ENCODE data around the gene ZSWIM5.

The ZSWIM5 gene

DNA sequence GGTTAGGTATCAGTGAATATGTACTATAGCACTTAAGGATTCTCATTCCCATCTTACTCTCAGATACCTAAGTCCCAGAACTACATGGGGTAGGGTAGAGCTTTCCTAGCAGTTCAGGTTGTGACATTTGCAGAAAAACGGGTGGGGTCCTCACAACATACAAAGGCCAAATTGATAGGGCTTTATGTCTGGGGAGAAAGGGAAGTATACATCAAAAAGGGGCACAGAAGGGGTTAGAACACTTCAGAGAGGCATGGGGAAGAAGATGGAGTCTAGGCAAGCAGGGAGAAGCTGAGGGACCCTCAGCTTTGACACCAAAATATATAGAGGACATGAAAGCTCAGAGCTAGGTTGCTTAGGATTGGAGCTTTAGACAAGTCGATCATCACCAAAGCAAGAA lies 190.7 kb downstream of the ZSWIM5 start:
- WGBS (ENCODE audit: extremely low coverage, insufficient coverage, low lambda C conversion rate): no CpG with 5 or more reads among the region's 2 CpGs
- DNase-seq: no peak

DNA sequence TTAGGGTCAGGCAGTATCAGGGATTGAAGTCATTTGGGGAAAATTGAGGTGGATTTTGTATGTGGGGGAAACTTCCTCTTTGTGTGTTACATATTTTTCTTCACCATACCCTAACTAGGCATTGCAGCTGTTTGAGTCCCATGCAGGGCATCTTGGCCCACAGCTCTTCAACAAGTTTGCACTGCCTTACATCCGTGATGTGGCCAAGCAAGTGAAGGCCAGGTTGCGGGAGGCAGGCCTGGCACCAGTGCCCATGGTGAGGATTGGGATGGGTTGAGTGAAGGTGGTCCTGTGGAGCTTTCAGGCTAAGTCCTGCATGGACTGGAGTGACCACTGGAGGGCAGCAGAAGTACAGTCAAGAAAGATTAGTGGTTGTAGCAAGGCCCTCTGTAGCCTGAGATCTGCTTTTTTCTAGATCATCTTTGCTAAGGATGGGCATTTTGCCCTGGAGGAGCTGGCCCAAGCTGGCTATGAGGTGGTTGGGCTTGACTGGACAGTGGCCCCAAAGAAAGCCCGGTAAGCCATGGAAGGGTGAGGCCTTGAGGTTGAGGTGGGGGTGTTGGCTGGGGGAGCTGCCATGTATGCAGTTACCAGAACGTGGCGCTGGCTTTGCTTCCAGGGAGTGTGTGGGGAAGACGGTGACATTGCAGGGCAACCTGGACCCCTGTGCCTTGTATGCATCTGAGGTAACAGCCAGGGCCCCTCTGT lies 191.9 kb downstream of the ZSWIM5 start:
- H3K23ac ChIP-seq (ENCODE audit: low read length): no peak overlapping the region
- H3K4me2 ChIP-seq (ENCODE audit: low read length): peak overlapping the region; percentile 7
- peak overlapping the region; percentile 40 for H3K9ac ChIP-seq (ENCODE audit: low read length)
- no peak overlapping the region for H2BK15ac ChIP-seq (replicated peaks; ENCODE audit: low read depth)
- H2BK120ac ChIP-seq (ENCODE audit: low read depth, low read length): no peak overlapping the region
- H3K79me1 ChIP-seq (ENCODE audit: low read length): peaks cover 15% of the 10 kb centered on the region
- no peaks in the 10 kb centered on the region for H3K27me3 ChIP-seq (ENCODE audit: insufficient read depth, low read length, poor library complexity)
- H3K27ac ChIP-seq (ENCODE audit: low read depth, low read length): no peak overlapping the region
- H3K4me1 ChIP-seq (ENCODE audit: control insufficient read depth, low read depth, low read length): peaks cover 7% of the 10 kb centered on the region
- peaks cover 8% of the 10 kb centered on the region for H3K79me2 ChIP-seq (ENCODE audit: control insufficient read depth, insufficient read depth, low read length)
- peak; percentile 89 for DNase-seq
- no peak overlapping the region for H4K5ac ChIP-seq (ENCODE audit: low read length)
- no peak overlapping the region for H3K4ac ChIP-seq (ENCODE audit: low read depth, low read length)
- no peak overlapping the region for H3K18ac ChIP-seq (ENCODE audit: low read length)
- no peak overlapping the region for H3K4me3 ChIP-seq (ENCODE audit: low read length)
- no peak overlapping the region for H2AK5ac ChIP-seq (ENCODE audit: low read length)
- no peak overlapping the region for H2BK5ac ChIP-seq (ENCODE audit: low read length)
- WGBS (ENCODE audit: extremely low coverage, insufficient coverage, low lambda C conversion rate): no CpG with 5 or more reads among the region's 6 CpGs
- H3K56ac ChIP-seq (ENCODE audit: low read length): peak overlapping the region; percentile 59
- H3K36me3 ChIP-seq (ENCODE audit: control insufficient read depth, insufficient read depth, low read length): peaks cover 3% of the 10 kb centered on the region
- H4K8ac ChIP-seq (ENCODE audit: low read depth, low read length): no peak overlapping the region

More for the DNA sequence above, 190.7 kb downstream of the ZSWIM5 start:
- Histone ChIP-seq H3K23ac (ENCODE audit: low read length) (no peak overlapping the region), H2BK120ac (ENCODE audit: low read depth, low read length) (no peak overlapping the region), H3K56ac (ENCODE audit: low read length) (no peak overlapping the region), H3K18ac (ENCODE audit: low read length) (no peak overlapping the region), H3K4me1 (ENCODE audit: control insufficient read depth, low read depth, low read length) (peaks cover 7% of the 10 kb centered on the region), H3K27me3 (ENCODE audit: insufficient read depth, low read length, poor library complexity) (no peaks in the 10 kb centered on the region), H3K36me3 (ENCODE audit: control insufficient read depth, insufficient read depth, low read length) (peaks cover 3% of the 10 kb centered on the region), H3K9ac (ENCODE audit: low read length) (no peak overlapping the region), H4K8ac (ENCODE audit: low read depth, low read length) (no peak overlapping the region), H3K79me1 (ENCODE audit: low read length) (peaks cover 10% of the 10 kb centered on the region), H2AK5ac (ENCODE audit: low read length) (no peak overlapping the region), H3K4me2 (ENCODE audit: low read length) (no peak overlapping the region), H3K79me2 (ENCODE audit: control insufficient read depth, insufficient read depth, low read length) (peaks cover 8% of the 10 kb centered on the region), H3K4me3 (ENCODE audit: low read length) (no peak overlapping the region), H3K4ac (ENCODE audit: low read depth, low read length) (no peak overlapping the region), H4K5ac (ENCODE audit: low read length) (no peak overlapping the region), H2BK15ac (replicated peaks; ENCODE audit: low read depth) (no peak overlapping the region), H2BK5ac (ENCODE audit: low read length) (no peak overlapping the region), H3K27ac (ENCODE audit: low read depth, low read length) (no peak overlapping the region)

DNA sequence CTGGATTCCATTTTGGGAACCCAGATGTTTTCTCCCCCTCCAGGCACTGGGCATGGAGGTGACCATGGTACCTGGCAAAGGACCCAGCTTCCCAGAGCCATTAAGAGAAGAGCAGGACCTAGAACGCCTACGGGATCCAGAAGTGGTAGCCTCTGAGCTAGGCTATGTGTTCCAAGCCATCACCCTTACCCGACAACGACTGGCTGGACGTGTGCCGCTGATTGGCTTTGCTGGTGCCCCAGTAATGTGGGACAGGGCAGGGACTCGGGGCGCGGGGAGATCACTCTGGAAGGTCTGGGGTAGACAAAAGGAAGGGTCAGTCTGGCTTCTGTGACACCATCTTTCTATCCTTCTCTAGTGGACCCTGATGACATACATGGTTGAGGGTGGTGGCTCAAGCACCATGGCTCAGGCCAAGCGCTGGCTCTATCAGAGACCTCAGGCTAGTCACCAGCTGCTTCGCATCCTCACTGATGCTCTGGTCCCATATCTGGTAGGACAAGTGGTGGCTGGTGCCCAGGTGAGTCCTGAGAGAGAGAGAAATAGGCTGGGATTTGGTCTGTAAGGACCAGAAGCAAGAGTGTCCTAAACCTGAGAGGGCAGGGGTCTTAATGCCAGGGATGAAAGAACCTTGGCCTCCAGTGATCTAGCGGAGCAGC lies 192.7 kb downstream of the ZSWIM5 start:
- no peak overlapping the region for H3K27ac ChIP-seq (ENCODE audit: low read depth, low read length)
- H3K36me3 ChIP-seq (ENCODE audit: control insufficient read depth, insufficient read depth, low read length): peaks cover 3% of the 10 kb centered on the region

DNA sequence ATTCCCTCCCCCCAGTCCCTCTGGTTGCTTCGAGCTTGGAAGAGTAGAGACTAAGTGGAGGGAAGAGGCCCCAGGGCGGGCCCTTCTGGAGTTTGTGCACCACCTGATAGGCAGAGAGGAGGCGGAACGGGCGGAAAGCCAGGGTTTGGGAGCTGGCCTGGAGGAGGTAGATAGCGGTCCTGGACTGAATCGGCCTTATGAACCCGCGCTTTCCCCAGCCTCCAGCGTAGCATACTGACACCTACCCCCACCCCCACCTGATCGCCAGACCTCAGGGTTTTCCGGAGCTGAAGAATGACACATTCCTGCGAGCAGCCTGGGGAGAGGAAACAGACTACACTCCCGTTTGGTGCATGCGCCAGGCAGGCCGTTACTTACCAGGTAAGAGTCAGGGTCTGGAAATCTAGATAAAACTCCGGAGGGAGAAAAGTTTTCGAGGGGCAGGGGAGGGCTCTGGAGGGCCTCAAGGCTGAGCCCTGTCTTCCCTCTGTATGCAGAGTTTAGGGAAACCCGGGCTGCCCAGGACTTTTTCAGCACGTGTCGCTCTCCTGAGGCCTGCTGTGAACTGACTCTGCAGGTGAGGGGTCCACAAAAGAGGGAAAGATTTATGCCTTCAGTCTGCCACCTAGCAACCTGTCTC lies 193.6 kb downstream of the ZSWIM5 start:
- peaks cover 7% of the 10 kb centered on the region for H3K4me1 ChIP-seq (ENCODE audit: control insufficient read depth, low read depth, low read length)
- peaks cover 8% of the 10 kb centered on the region for H3K79me2 ChIP-seq (ENCODE audit: control insufficient read depth, insufficient read depth, low read length)
- H3K79me1 ChIP-seq (ENCODE audit: low read length): peaks cover 16% of the 10 kb centered on the region
- WGBS (ENCODE audit: extremely low coverage, insufficient coverage, low lambda C conversion rate): no CpG with 5 or more reads among the region's 21 CpGs
- peak overlapping the region; percentile 69 for H2BK5ac ChIP-seq (ENCODE audit: low read length)
- H3K56ac ChIP-seq (ENCODE audit: low read length): peak overlapping the region; percentile 87
- H3K4ac ChIP-seq (ENCODE audit: low read depth, low read length): peak overlapping the region; percentile 75
- peak overlapping the region; percentile 88 for H3K4me2 ChIP-seq (ENCODE audit: low read length)
- no peak overlapping the region for H2BK15ac ChIP-seq (replicated peaks; ENCODE audit: low read depth)
- no peak overlapping the region for H2BK120ac ChIP-seq (ENCODE audit: low read depth, low read length)
- H3K18ac ChIP-seq (ENCODE audit: low read length): peak overlapping the region; percentile 31
- no peak overlapping the region for H2AK5ac ChIP-seq (ENCODE audit: low read length)
- peaks cover 3% of the 10 kb centered on the region for H3K36me3 ChIP-seq (ENCODE audit: control insufficient read depth, insufficient read depth, low read length)
- H4K8ac ChIP-seq (ENCODE audit: low read depth, low read length): no peak overlapping the region
- H4K5ac ChIP-seq (ENCODE audit: low read length): no peak overlapping the region
- H3K23ac ChIP-seq (ENCODE audit: low read length): no peak overlapping the region
- DNase-seq: peak; percentile 94
- H3K4me3 ChIP-seq (ENCODE audit: low read length): peak overlapping the region; percentile 70
- H3K27ac ChIP-seq (ENCODE audit: low read depth, low read length): peak overlapping the region; percentile 81
- no peaks in the 10 kb centered on the region for H3K27me3 ChIP-seq (ENCODE audit: insufficient read depth, low read length, poor library complexity)
- peak overlapping the region; percentile 82 for H3K9ac ChIP-seq (ENCODE audit: low read length)

More for the DNA sequence above, 192.7 kb downstream of the ZSWIM5 start:
- Histone ChIP-seq H4K5ac (ENCODE audit: low read length) (no peak overlapping the region), H3K4me3 (ENCODE audit: low read length) (no peak overlapping the region), H3K4ac (ENCODE audit: low read depth, low read length) (no peak overlapping the region), H3K4me1 (ENCODE audit: control insufficient read depth, low read depth, low read length) (peaks cover 7% of the 10 kb centered on the region), H2AK5ac (ENCODE audit: low read length) (no peak overlapping the region), H3K27me3 (ENCODE audit: insufficient read depth, low read length, poor library complexity) (no peaks in the 10 kb centered on the region), H3K79me1 (ENCODE audit: low read length) (peaks cover 16% of the 10 kb centered on the region), H3K56ac (ENCODE audit: low read length) (peak overlapping the region; percentile 46), H3K18ac (ENCODE audit: low read length) (no peak overlapping the region), H3K23ac (ENCODE audit: low read length) (no peak overlapping the region), H4K8ac (ENCODE audit: low read depth, low read length) (no peak overlapping the region), H2BK15ac (replicated peaks; ENCODE audit: low read depth) (no peak overlapping the region), H2BK120ac (ENCODE audit: low read depth, low read length) (no peak overlapping the region), H3K4me2 (ENCODE audit: low read length) (no peak overlapping the region), H2BK5ac (ENCODE audit: low read length) (no peak overlapping the region), H3K79me2 (ENCODE audit: control insufficient read depth, insufficient read depth, low read length) (peaks cover 8% of the 10 kb centered on the region), H3K9ac (ENCODE audit: low read length) (peak overlapping the region; percentile 82)
- no peak for DNase-seq
- WGBS (ENCODE audit: extremely low coverage, insufficient coverage, low lambda C conversion rate): no CpG with 5 or more reads among the region's 12 CpGs

DNA sequence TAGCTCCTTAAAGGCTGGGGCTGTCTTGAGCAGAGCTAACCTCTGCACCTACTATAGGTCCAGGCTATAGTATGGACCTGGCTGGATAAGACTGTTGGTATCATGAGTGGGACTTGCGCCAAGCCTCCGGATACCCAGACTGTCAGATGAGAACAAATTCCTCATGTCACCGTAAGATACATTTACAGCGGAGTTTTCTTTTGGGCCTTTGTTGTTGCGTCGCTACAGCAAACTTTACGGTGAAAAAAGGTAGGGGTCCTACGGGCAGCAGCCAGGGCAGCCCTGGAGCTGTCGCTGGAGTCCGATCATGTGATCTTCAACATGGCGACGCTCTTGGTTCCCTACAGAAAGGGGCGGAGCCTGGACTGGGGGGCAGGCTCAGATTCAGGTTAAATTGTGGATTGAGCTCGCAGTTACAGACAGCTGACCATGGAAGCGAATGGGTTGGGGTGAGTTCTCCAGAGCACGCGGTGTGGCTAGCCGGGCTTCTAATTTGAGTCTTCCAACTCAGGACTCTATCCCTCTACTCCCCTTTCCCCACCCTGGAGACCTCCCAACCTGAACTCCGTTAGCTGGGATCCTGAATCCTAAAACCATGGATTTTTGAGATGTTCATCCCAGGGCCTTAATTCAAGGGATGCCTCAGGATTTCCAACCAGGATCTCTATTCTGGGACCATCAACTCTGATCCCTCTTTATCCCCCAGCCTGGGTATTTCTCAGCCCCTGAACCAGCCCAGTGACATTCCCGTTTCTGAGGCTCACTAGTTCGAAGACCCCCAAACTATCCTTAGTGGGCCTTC lies 194.4 kb downstream of the ZSWIM5 start, which contains the start of gene UROD:
Gene UROD (plus strand): TSS at position 418 of the 802 bp plus-strand sequence. CDS start 12 bp downstream, at position 430.
- Histone ChIP-seq H3K4me2 (ENCODE audit: low read length) (peak within 1 kb of the TSS; percentile 88), H3K56ac (ENCODE audit: low read length) (peak within 1 kb of the TSS; percentile 87), H3K4ac (ENCODE audit: low read depth, low read length) (peak within 1 kb of the TSS; percentile 75), H3K27me3 (ENCODE audit: insufficient read depth, low read length, poor library complexity) (no peaks in the 10 kb centered on the region), H3K4me3 (ENCODE audit: low read length) (peak within 1 kb of the TSS; percentile 80), H3K4me1 (ENCODE audit: control insufficient read depth, low read depth, low read length) (peaks cover 7% of the 10 kb centered on the region), H3K79me2 (ENCODE audit: control insufficient read depth, insufficient read depth, low read length) (peaks cover 8% of the 10 kb centered on the region), H3K36me3 (ENCODE audit: control insufficient read depth, insufficient read depth, low read length) (peaks cover 3% of the 10 kb centered on the region), H3K79me1 (ENCODE audit: low read length) (peaks cover 16% of the 10 kb centered on the region), H3K9ac (ENCODE audit: low read length) (peak within 1 kb of the TSS; percentile 82), H2AK5ac (ENCODE audit: low read length) (no peak within 1 kb of the TSS), H3K27ac (ENCODE audit: low read depth, low read length) (peak within 1 kb of the TSS; percentile 81), H2BK15ac (replicated peaks; ENCODE audit: low read depth) (no peak within 1 kb of the TSS), H4K5ac (ENCODE audit: low read length) (no peak within 1 kb of the TSS), H3K23ac (ENCODE audit: low read length) (no peak within 1 kb of the TSS), H4K8ac (ENCODE audit: low read depth, low read length) (no peak within 1 kb of the TSS), H2BK120ac (ENCODE audit: low read depth, low read length) (no peak within 1 kb of the TSS), H3K18ac (ENCODE audit: low read length) (peak within 1 kb of the TSS; percentile 31), H2BK5ac (ENCODE audit: low read length) (peak within 1 kb of the TSS; percentile 69)
- no CpG with 5 or more reads among the region's 21 CpGs for WGBS (ENCODE audit: extremely low coverage, insufficient coverage, low lambda C conversion rate)
- DNase-seq: peak; percentile 99
